NCI-H748 treated with DMSO at 0.1 percent for 48 hours (cell line): ENCODE measurements around the gene PALLD.

ENCODE experiments used
- DNase-seq: peaks from one replicate; lab custom pipeline; 2025; lab: John Stamatoyannopoulos, UW

Gene PALLD

DNA sequence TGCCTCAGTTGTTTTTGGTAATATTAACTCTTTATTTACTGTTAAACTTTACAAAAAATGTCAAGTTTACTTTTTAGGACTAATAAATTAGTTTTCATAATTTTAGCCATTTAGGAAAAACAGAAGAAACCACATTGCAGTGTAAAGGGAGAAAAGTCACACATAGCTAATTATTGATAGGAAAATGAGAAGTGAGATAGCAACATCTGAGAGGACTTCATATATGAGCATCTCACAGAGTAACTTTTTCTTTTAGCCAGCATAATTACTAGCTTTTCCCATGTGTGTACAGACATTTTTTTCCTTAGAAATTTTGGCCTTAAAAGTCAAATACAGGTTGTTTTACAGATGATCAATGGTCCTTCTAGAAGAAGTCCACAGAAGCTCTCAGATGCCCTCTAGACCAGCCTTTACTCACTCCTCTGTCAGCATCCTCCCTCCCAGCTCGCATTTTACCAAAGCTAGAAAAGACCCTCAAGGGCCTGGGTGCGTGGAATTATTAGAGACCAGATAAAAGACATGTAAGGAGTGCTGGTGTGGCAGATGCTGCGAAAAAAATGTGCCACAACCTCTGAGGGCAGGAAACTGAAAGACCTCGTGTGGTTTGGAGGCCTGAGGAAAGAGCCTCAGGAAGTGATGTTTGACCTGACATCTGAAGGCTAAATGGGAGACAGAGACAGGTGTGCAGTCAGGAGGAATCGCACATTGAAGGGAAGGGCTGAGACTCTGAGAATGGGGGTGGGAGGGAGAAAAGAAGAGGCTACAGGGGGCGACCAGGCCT, 356.3 kb downstream of the PALLD start:
- no peak for DNase-seq

DNA sequence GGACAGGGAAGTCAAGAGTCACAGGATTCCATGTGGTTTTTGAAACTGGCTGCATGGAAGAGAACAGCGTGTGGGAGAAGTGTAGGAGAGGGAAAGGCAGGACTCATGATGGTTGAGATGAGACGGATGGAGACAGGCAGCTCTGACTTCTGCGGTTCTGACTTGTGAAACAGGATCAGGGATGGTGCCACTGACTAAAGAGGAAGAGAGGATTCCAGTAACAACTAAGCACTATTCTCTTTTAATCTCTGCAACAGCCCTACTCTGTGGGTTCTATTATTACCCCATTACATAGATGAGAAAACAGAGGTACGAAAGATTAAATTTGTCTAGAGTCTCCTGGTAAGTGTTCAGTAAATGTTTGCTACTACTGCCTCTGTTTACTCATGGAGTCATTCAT, 356.9 kb downstream of the PALLD start:
- no peak for DNase-seq

GRCh38 chr4:168854350-168854921, 357.6 kb downstream of the PALLD start:
- no peak for DNase-seq

DNA sequence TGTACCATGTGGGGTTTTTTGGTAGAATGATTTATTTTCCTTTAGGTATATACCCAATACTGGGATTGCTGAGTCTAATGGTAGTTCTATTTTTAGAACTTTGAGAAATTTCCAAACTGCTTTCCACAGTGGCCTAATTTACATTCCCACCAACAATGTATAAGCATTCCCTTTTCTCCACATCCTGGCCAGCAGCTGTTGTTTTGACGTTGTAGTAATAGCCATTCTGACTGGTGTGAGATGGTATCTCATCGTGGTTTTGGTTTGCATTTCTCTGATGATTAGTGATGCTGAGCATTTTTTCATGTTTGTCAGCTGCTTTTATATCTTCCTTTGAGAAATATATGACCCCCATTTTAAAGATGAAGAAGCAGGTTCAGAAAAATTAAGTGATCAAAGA, 359.5 kb downstream of the PALLD start:
- no peak for DNase-seq

DNA sequence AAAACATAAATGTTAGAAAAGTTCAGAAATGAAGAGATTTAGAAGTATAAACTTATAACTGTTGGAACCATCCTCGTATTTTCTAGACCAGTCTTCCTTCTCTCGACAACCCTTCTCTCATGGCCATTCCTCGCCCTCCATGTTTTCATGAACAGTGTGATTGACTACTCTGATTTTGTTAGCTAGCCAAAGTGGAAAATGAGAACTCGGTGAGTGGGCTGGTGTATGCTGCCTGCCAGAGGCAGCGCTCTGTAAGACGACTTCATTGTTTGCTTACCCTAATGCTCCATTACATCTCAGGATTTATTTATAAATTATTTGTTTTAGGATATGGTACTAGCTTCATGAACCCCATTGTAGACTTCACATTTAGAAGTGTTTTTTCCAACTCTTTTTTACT, 360.2 kb downstream of the PALLD start:
- DNase-seq: no peak

DNA sequence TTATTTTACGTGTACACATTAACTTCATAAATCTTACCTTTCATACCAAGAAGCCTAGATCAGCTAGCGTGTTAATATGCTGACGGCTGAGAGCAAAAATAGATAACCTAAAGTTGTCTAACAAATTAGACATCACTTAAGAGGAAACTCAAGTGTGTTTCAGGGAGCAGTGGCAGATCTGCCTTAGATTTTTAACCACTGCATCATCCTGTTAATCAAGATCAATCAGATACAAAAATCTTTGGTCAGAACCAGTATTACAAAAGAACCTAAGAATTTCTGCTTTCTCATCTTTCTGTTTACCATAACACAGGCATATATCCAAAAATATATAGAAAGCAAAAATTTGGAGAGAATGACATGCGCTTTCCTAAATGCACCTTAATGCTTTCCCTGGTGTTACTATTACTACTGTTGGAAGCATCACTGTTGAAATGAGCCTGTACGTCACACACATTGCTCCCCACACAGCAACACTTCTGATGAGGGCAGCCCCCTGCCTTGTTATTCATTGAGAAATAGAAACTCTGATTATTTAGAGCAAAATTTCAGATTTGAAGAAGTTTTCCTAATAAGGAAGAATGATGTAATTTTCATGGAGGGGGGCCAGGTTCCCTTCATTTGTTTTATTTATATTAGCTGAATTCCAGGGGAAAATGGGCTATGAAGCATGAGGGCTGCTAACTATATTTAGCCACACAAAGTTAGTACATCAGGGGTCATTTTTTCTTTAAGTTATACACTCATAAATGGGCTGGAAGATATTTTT, 360.9 kb downstream of the PALLD start:
- no peak for DNase-seq

- DNase-seq: no peak
These were observed 362.2 kb downstream of the PALLD start for GRCh38 chr4:168859100-168859499.

GRCh38 chr4:168859888-168860694, 363.2 kb downstream of the PALLD start:
- no peak for DNase-seq

GRCh38 chr4:168860827-168861226, 364.0 kb downstream of the PALLD start:
- no peak for DNase-seq

DNA sequence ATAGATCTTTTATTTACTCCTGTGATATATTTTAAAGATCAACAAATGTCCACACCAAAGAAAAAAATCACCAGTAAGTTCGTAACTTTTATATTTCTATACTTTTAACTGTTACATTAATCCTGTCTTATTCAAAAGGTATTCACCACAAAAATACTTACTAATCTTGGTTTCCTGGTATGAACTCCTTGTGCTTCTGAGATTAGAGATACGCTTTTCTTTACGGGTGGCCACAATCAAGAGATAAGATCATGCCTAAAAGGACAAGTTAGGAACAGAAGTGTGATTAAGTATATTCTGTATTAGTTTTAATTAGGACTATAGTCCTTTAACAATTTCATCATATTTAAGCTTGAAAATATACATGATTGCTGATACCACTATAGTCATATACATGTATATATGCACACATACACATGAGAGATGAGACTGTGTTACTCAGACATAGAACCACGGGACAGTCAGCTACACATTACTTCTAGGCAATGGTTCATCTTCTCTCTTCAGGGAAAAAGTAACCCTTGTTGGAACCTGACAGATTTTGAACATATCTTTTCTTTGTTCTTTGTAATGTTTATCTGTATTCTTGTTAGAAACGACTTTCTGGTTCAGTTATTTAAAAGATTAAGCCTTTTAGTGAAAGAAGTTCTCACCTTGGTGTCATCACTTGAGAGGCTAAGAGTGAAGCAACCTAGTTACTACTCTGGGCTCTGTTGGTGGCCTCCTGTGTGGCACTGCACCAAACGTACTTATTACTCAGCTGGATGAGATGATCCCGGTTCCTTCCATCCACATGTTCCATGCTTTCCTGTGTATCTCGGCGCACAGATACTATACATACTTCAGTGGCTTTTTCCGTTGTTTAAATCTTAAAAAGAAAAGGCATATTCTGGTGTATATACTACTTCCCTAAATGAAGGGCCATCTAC, 367.1 kb downstream of the PALLD start:
- no peak for DNase-seq

DNA sequence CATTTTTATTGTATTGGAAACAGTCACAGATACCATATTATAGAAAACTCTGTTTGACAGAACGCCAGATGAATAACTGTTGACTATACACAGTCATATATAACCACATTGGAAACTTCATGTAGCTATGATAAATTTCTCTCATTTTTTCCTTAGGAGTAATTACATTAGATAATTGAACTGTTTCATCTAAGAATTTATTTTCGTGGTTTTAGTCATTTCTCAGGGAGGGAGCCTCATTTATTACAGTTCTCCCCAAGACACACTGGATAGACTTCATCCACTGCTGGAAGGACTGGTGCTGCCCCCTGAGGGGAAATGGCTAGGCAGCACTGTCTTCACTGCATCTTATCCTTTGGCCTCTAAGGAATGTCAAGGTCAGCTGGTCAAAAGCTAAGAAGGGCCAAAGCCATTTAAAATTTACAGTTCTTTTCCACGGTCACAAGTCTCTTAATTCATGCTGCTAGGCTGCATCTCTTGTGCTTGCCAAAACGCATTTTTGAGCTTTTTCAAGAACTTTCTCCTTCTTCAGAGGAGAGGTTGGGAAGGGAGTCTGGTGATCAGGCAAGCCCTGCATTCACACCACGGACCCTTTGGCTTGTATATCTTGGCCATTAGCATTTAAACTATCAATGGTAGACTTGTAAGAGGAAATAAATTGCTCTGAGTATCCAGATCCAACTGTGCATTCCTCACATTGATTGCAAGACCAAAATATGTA, 368.1 kb downstream of the PALLD start:
- no peak for DNase-seq

GRCh38 chr4:168865854-168866253, 369.0 kb downstream of the PALLD start:
- no peak for DNase-seq

DNA sequence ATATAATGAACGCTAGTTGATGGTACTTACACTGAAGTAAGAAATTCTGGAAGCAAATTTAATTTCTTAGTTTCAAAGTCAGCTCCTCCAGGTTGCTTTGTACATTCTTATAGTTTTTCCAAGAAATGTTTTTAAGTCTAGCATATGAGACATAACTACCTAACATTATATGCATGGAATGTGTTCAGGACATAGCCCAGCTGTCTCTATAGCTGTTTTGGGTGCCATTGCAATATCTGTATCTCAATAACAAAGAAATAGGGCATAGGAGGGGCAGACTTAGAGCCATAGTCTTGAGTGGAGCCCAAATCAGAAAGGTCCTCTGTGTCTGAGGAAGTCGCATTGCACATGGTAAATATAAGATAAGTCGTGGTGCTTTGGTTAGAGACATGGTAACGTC, 369.8 kb downstream of the PALLD start:
- no peak for DNase-seq

DNA sequence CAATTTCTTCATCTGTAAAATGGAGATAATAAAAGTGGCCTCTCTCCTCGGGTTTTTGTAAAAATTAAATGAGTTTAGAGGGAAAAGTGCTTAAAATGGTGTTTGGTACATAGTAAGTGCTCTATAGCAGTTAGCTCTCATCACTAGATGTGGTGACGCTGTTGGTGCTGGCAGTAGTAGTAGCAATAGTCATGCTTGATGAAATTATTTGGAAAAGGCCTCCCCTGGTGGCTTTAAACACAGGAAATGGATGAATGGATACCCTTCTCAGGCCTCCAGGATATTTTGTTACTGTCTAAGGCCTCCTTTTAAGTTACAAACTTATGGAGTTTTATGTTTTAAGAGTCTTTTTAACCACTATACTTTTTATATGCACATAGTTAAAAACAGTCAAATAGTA, 370.3 kb downstream of the PALLD start:
- no peak for DNase-seq

DNA sequence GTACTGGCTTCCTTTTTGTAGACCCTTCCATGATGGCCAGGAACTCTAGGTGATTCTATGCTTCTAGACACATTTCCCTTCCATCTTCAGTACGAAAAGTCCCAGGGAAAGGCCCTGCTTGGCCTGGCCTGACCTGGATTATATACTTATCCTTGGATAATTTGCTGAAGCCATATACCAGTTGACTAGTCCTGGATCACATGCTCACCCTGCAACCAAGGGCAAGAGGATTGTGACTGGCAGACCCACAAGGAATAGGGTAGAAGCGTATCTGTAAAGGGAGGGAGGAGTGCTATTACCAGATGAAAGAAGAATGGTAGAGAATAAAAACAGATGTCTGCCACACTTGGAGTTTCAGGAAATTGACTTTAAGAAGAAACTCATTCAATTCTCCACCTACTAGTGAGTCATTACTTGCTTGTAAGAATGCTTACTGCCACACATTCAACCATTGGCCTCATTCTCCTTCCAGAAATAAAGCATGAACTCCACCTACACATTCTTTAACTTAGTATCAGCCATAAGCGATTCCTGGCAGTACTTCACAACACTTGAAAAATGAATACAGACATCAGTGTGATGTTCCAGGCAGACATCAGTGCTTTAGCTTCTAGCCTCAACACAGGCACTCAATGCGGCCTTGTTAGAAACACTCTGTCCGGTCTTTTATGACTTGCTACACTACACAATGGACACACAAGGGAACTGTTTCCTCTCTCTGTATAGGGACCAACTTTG, 371.4 kb downstream of the PALLD start:
- DNase-seq: no peak

GRCh38 chr4:168868802-168869201, 371.9 kb downstream of the PALLD start:
- no peak for DNase-seq

GRCh38 chr4:168870004-168870403, 373.2 kb downstream of the PALLD start:
- no peak for DNase-seq

GRCh38 chr4:168871632-168872031, 374.8 kb downstream of the PALLD start:
- DNase-seq: no peak

GRCh38 chr4:168874083-168874482, 377.2 kb downstream of the PALLD start:
- DNase-seq: no peak

GRCh38 chr4:168876106-168876505, 379.3 kb downstream of the PALLD start:
- DNase-seq: no peak
